ENCODE measurements around the gene LIN28B.
"Not testable (repeated sequence)": the region's sequence is repeated elsewhere in the genome, so short reads cannot be mapped to it uniquely, and the experiment has no call there.

LIN28B gene

GRCh38 chr6:105005451-105005850 is 48.5 kb downstream of the LIN28B start:
- DNase-seq (ENCODE audit: low read depth in 2 of 2, low spot score in 1 of 2), result no peak

- DNase-seq (ENCODE audit: low read depth in 2 of 2, low spot score in 1 of 2), result not testable (repeated sequence)
Observed at GRCh38 chr6:105013459-105013858, 56.6 kb downstream of the LIN28B start.

GRCh38 chr6:105014448-105014847 is 57.5 kb downstream of the LIN28B start:
- DNase-seq (ENCODE audit: low read depth in 2 of 2, low spot score in 1 of 2), result no peak

GRCh38 chr6:105014954-105015353 is 58.0 kb downstream of the LIN28B start:
- DNase-seq (ENCODE audit: low read depth in 2 of 2, low spot score in 1 of 2), result no peak

DNA sequence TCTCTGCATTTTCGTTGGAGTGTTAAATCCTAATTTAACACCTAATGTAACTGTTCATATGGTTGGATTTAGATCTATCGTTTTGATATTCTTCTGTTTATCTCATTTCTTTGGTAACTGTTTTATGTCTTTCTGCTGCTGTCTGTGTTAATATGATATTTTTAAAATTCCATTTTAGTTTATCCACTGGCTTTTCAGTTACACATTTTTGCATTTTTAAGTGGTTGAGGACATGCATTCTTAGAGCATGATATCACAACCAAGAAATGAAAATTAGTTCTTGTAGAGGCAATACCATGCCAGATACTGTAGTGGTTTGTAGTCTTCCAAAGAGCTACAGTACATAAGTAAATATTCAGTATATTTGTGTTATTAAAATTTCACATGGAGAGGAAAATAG is 58.6 kb downstream of the LIN28B start:
- no peak for DNase-seq (ENCODE audit: low read depth in 2 of 2, low spot score in 1 of 2)

DNA sequence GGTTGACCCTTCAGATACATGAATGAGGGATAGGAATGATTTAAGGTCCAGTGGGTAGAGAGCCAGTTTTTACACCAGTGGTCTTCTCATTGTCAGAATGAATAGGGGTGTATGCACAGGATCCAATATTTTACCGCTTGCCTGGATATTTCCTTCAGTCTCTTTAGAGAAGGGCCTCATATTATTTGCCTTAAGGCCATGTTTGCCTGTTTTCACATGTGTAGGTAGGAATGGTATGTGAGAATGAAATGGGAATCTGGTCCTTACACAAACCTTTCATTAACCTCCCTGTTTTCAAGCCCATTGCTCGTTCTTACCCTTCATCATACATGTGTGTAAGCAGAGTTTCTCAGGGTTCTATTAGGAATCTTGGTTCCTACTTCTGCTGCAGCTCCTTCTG is 62.4 kb downstream of the LIN28B start:
- no peak for DNase-seq (ENCODE audit: low read depth in 2 of 2, low spot score in 1 of 2)

DNA sequence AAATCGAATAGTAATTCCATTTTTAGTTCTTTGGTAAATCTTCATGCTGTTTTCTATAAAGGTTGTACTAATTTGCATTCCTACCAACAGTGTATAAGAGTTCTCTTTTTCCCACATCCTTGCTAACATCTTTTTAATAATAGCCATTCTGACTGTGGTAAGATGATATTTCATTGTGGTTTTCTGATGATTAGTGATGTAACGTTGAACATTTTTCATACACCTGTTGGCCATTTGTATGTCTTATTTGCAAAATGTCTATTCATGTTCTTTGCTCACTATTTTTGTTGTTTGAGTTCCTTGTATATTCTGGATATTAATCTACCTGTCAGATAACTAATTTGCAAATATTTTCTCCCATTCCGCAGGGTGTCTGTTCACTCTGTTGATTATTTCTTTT is 64.5 kb downstream of the LIN28B start:
- no peak for DNase-seq (ENCODE audit: low read depth in 2 of 2, low spot score in 1 of 2)

DNA sequence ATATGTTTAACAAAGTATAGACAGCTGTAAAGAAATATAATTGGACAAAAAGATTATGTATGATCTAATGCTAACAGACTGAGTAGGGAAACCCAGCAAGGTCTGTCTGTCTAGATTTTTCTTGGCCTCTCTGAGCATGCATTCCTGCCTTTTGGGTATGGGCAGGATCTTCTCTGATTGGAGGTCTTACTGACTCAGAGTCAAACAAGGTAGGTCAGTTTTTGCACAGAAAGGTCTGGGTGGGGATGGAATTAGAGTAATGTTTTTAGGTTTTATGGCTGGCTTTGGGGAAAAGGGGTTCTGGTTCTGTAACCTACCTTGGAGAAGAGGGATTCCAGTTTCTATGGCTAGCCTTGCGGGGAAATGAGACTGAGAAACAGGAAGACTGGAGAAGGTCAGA is 65.5 kb downstream of the LIN28B start:
- no peak for DNase-seq (ENCODE audit: low read depth in 2 of 2, low spot score in 1 of 2)

- DNase-seq (ENCODE audit: low read depth in 2 of 2, low spot score in 1 of 2), result no peak
Observed at GRCh38 chr6:105024803-105025202, 67.9 kb downstream of the LIN28B start.

GRCh38 chr6:105028898-105029297 is 72.0 kb downstream of the LIN28B start:
- no peak for DNase-seq (ENCODE audit: low read depth in 2 of 2, low spot score in 1 of 2)

DNA sequence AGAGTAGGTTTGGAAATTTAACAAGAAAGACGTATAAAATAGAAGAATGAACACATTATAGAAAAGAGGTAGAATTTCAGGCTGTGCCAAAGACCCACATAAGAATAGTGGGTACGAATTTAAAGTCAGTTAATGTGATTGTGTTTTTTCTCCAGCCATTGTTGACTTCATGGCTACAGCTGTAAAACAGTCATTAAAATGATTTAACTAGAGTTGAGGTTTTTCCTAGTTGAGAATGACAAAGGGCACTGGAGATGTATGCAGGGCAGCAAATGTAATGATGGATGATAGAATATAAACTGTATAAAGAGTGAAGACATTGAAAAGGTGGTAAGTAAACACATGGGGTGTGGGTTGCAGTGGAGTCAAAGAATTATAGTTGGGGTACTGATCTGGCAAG is 72.7 kb downstream of the LIN28B start:
- DNase-seq (ENCODE audit: low read depth in 2 of 2, low spot score in 1 of 2), result no peak

DNA sequence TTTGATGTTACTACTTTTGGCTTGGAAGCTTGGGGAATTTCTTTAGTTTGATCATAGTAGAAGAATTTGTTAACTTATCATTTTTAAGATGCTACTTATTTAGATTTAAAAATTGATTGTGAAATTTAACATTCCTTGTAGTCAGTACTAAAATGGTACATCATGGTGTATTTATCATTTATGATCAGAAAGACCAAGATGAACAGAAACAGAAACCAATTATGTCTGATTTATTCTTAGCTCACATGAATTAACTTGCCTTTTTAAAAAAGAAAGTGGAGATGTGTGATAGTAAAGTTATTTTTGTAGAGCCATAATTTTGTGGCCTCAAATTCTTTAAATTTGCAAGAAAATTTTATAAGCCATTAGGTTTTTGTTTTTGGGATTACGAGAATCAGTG is 77.6 kb downstream of the LIN28B start:
- no peak for DNase-seq (ENCODE audit: low read depth in 2 of 2, low spot score in 1 of 2)

DNA sequence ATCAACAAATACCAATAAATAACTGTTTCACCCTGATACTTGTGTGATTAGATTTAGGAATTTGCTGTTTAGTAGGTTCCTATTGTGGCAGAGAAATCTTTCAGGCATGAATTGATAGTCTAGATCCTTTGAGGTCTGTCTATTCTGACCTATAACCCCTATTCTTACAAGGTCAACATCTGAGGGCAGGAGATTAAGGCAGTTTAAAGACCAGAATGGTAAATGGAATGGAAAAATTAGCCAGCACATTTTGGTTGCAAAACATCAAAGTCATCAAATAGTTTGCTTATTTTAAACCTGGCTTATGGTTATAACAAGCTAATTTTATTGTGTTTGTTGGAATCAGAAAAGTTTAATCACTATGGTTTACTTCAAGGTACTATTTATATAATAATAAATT is 78.4 kb downstream of the LIN28B start:
- no peak for DNase-seq (ENCODE audit: low read depth in 2 of 2, low spot score in 1 of 2)

DNA sequence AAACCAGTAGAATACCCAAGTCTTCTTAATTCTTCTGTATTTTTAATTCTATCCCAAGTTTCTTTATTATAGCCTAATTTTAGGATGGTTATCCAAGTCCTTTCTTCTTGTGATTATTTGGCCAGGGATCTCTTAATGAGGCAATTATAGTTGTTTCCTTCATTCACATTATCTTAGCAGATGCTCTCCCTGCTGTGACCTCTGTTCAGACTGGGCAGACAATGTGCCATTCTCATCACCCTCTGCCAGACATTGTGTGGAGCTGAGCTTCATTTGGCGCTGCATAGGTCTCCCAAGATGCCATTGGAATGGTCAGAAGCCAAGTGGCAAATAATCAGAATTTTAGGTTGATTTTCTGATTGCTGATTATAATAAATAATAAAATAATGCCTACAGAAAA is 79.4 kb downstream of the LIN28B start:
- DNase-seq (ENCODE audit: low read depth in 2 of 2, low spot score in 1 of 2), result no peak

DNA sequence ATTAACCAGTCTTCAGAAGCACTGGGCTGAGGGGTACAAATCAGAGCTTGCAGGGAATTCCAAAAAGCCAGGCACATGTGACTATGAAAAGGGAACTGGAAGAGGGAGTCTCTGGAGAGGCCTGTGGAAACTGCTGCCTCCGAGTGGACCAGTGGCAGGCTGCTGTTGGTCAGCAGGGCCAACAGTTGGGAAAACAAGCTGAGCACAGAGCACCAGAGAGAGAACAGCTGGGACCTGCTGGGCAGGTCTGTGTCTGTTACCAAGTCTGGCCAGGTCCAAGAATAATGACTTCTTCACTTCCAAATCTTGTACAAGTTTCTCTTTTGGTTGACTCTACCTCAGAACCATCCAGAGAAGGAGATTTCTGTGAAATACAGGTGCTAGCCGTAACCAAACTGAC is 81.4 kb downstream of the LIN28B start:
- no peak for DNase-seq (ENCODE audit: low read depth in 2 of 2, low spot score in 1 of 2)

GRCh38 chr6:105041880-105042279 is 85.0 kb downstream of the LIN28B start:
- DNase-seq (ENCODE audit: low read depth in 2 of 2, low spot score in 1 of 2), result no peak

DNA sequence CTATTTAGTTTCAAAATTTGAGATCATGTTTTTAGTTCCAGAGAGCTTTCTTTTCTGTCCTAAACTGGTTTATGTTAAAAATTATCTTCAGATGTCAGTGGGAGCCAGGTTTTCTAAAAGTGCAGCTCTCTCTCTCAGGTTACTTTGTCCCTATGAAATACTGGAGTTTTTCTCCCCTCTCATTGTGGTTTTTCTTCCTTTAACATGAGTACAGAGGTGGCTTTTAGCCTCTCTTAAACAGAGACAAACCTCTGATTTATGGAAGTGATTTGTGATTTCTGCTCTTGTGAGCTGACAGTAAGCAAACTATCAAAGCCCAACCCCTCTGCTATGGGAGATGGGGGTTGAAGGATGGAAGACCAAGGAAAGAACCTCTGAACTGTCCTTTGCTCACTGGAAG is 85.7 kb downstream of the LIN28B start:
- no peak for DNase-seq (ENCODE audit: low read depth in 2 of 2, low spot score in 1 of 2)

DNA sequence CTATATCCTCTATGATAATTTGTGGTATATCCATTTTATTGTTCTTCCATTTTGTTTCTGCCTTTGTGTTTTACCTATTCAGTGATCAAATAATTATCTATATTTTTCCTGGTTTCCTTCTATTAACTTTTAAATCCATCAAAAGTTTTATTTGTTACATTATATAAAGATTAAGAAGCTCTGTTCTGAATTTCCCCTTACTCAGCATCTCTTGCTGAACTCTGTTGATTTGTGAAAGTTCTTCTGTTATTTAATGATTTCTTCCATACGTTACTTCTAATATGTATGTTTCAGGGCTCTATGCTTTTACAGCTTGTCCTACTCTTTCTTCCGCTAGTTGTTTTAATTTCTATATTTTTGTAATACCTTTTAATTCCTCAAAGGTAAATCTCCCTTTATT is 87.1 kb downstream of the LIN28B start:
- no peak for DNase-seq (ENCODE audit: low read depth in 2 of 2, low spot score in 1 of 2)

DNA sequence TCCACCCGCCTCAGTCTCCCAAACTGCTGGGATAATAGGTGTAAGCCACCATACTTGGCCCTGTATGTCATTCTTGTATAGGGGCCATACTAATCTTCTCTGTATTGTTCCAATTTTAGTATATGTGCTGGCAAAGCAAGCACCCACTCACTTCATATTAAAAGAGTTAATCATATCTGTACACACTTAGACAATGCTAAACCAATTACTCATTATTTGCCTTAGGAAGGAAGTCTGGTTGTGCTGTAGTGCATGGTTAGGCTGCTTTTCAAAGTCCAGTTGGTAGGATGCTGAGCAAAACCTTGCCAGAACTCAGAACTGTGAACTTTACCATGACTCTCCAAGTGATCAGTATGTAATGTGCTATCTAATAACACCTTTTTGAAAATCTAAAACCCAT is 88.6 kb downstream of the LIN28B start:
- no peak for DNase-seq (ENCODE audit: low read depth in 2 of 2, low spot score in 1 of 2)

GRCh38 chr6:105051941-105052471 is 95.1 kb downstream of the LIN28B start:
- no peak for DNase-seq (ENCODE audit: low read depth in 2 of 2, low spot score in 1 of 2)

DNA sequence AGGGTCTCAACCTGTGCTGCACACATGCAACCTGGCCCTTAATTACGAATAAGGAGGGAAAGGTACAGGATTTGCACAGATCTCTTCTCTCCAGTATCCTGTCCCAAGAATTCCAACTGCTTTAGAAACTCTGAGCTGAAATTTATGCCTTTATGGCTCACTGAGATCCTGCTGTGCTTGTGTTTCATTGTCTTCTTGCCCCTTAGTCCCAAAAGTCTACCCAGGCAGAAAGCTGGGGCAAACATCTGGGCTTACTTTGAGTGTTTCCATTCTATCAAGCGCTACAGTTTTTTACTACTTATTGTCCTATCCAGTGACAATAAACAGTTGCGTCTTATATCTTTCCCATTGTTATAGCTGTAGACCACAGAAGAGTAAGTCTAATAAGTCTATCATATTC is 99.7 kb downstream of the LIN28B start:
- DNase-seq (ENCODE audit: low read depth in 2 of 2, low spot score in 1 of 2), result no peak

GRCh38 chr6:105057160-105057559 is 100.3 kb downstream of the LIN28B start:
- no peak for DNase-seq (ENCODE audit: low read depth in 2 of 2, low spot score in 1 of 2)

GRCh38 chr6:105058316-105058715 is 101.4 kb downstream of the LIN28B start:
- DNase-seq (ENCODE audit: low read depth in 2 of 2, low spot score in 1 of 2), result no peak

GRCh38 chr6:105058846-105059245 is 101.9 kb downstream of the LIN28B start:
- DNase-seq (ENCODE audit: low read depth in 2 of 2, low spot score in 1 of 2), result no peak
